ENCODE data around the gene PRKN. TPM values are rescaled to one million over a fixed set of nuclear protein-coding genes. Genes with fewer than 3 reads are reported as not detected.

The PRKN gene
- total and polyA plus RNA-seq, 2 donors (not counting 3 experiments of a cell fraction or from before 2014, with no cell fraction given), result 0.06 TPM; not detected in 1

DNA sequence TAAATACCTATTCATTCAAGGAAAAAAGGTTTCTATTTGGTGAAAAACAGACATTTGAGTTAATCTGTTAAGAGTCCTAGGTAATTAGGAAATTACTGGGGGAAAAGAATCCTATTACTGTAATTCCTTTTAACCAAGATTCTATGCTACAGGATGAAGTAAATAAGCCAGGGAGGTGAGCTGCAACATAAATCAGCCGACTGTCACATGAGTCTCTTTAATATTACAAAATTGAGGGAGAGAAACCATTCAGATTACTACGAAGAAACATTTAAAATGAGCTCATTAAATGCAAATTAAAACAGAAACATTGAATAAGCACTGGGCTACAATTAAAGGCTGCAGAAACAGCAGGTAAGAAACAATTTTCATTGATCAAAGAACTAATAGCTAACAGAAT, 5.3 kb downstream of the PRKN start:
- H3K27me3 ChIP-seq (ENCODE audit: control insufficient read depth in 2 of 2, insufficient read depth in 2 of 2, low read length in 2 of 2), result no peaks in the 10 kb centered on the region
- no peak overlapping the region for H3K4me2 ChIP-seq (ENCODE audit: insufficient read depth, low read length)
- ChIA-PET CTCF (no interaction called here), POLR2A (no interaction called here)
- no TSS peak for BruUV-seq (replicated peaks)
- TF ChIP-seq JUN (IDR thresholded peaks at IDR 0.05; ENCODE audit: borderline replicate concordance, insufficient read depth, insufficient read length, low read depth) (no peak), EZH2 (IDR thresholded peaks at IDR 0.05; ENCODE audit: borderline replicate concordance, low read depth, low read length, severe bottlenecking) (no peak), GATA2 (IDR thresholded peaks at IDR 0.05; ENCODE audit: insufficient read depth, insufficient read length, low read depth, low read length) (no peak), FOS (IDR thresholded peaks at IDR 0.05; ENCODE audit: borderline replicate concordance, insufficient read depth, low read length) (no peak), POLR2AphosphoS5 (IDR thresholded peaks at IDR 0.05; ENCODE audit: insufficient read depth, low read depth, low read length) (no peak), MYC (IDR thresholded peaks at IDR 0.05; ENCODE audit: low read depth, low read length) (no peak), POLR2A (IDR thresholded peaks at IDR 0.05; ENCODE audit: low read depth, low read length) (no peak)
- TF ChIP-seq, protein P1, sequence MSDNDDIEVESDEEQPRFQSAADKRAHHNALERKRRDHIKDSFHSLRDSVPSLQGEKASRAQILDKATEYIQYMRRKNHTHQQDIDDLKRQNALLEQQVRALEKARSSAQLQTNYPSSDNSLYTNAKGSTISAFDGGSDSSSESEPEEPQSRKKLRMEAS (IDR thresholded peaks at IDR 0.05; ENCODE audit: insufficient read depth, insufficient read length), result no peak
- TF ChIP-seq, protein P2, sequence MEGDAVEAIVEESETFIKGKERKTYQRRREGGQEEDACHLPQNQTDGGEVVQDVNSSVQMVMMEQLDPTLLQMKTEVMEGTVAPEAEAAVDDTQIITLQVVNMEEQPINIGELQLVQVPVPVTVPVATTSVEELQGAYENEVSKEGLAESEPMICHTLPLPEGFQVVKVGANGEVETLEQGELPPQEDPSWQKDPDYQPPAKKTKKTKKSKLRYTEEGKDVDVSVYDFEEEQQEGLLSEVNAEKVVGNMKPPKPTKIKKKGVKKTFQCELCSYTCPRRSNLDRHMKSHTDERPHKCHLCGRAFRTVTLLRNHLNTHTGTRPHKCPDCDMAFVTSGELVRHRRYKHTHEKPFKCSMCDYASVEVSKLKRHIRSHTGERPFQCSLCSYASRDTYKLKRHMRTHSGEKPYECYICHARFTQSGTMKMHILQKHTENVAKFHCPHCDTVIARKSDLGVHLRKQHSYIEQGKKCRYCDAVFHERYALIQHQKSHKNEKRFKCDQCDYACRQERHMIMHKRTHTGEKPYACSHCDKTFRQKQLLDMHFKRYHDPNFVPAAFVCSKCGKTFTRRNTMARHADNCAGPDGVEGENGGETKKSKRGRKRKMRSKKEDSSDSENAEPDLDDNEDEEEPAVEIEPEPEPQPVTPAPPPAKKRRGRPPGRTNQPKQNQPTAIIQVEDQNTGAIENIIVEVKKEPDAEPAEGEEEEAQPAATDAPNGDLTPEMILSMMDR (IDR thresholded peaks at IDR 0.05; ENCODE audit: extremely low read depth in 1 of 2, insufficient read depth in 1 of 2, low read depth in 1 of 2, low read length in 2 of 2), result no peak
- no peaks in the 10 kb centered on the region for H3K36me3 ChIP-seq (ENCODE audit: control insufficient read depth in 2 of 2, extremely low read depth in 1 of 2, insufficient read depth in 2 of 2, low read length in 2 of 2)
- H3K4me1 ChIP-seq (ENCODE audit: control insufficient read depth, extremely low read depth, insufficient read depth, low read length), result peaks cover 2% of the 10 kb centered on the region
- H3K9ac ChIP-seq (replicated peaks; ENCODE audit: extremely low read depth, insufficient read depth, low read length), result no peak overlapping the region
- H2AFZ ChIP-seq (ENCODE audit: low read depth, low read length), result no peak overlapping the region
- dilution Hi-C loops (cut with MboI; ENCODE audit: extremely low pct_ligation_motif_present, low sequenced_read_pairs), result no loop called here
- H3K27ac ChIP-seq (ENCODE audit: insufficient read depth, low read depth, low read length), result no peak overlapping the region
- no peak for DNase-seq (ENCODE audit: low read depth, low spot score)
- H3K9me1 ChIP-seq (replicated peaks; ENCODE audit: control insufficient read depth, extremely low read depth, insufficient read depth, low read length), result no peaks in the 10 kb centered on the region
- H3K4me3 ChIP-seq (replicated peaks in 1 of 3; ENCODE audit: insufficient read depth in 1 of 3, low read depth in 1 of 3, low read length in 3 of 3), result no peak overlapping the region
- FAIRE-seq, result no peak
- no peaks in the 10 kb centered on the region for H3K79me2 ChIP-seq (ENCODE audit: control insufficient read depth, insufficient read depth, low read length)
- intact Hi-C loops (cut with micrococcal nuclease), result loop anchor here (10.0 kb wide), 2 partner anchors 693 to 977 kb away; partner anchors contain the start of gene QKI
- H4K20me1 ChIP-seq (replicated peaks; ENCODE audit: control insufficient read depth, extremely low read depth, insufficient read depth, low read length), result no peaks in the 10 kb centered on the region
- no peaks in the 10 kb centered on the region for H3K9me3 ChIP-seq (replicated peaks; ENCODE audit: control insufficient read depth, insufficient read depth, low read length)

Data from endothelial cell of umbilical vein (primary cell).